ENCODE data around the gene SERP1.
"Not testable (repeated sequence)": the region's sequence is repeated elsewhere in the genome, so short reads cannot be mapped to it uniquely, and the experiment has no call there.

SERP1 gene

DNA sequence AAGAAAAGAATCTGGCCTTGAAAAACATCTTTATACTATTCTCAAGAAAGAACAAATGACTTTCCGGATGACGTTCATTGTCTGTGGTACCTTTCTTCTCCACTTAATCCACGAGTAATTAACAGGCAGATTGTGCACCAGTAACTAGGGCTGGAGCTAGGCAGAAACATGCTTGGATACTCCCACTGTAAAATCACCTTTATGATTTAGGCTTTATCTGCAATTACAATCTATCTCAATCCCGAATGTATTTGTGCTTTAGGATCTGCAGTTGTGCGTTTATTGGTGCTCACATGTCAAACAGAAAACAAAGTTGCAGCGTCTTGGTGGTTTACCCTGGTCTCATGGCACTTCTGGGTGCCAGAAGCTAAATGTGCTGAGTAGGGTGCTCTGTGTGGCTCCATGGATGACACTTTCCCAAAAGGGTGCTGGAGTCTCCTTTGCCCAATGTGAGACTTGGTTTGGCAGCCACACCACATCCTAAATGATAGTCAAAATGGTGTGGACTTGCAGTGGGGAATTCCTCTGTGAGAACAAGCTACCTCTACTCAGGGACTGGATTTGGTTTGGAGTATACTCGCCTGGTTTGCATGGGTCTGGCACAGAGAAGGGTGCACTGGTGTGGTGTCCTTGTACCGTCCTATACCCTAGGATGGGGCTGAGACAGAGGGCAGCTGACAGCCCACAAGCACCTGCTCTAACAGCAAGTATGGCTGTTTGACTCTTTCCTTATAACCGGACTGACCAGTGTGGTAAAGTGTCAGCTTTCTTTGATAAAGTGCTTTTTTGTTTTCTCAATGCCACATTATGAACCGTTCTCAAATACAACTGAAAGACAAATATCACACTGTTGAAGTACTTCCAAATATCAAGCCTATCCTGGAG, 7.7 kb downstream of the SERP1 start:
- DNase-seq (ENCODE audit: low read depth, low spot score) = no peak

DNA sequence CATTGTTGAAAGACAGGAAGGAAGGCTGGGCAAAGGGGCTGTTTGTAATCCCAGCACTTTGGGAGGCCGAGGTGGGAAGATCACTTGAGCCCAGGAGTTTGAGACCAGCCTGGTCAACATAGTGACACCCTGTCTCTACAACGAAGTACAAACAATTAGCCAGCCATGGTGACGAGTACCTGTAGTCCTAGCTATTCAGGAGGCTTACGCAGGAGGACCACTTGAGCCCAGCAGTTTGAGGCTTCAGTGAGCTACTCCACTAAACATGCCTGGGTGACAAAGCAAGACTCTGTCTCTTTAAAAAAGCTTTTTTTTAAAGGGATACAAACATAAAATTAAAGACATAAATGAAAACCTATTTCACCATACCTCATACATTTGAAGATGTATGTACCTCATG, 11.1 kb downstream of the SERP1 start:
- no peak for DNase-seq (ENCODE audit: low read depth, low spot score)

DNA sequence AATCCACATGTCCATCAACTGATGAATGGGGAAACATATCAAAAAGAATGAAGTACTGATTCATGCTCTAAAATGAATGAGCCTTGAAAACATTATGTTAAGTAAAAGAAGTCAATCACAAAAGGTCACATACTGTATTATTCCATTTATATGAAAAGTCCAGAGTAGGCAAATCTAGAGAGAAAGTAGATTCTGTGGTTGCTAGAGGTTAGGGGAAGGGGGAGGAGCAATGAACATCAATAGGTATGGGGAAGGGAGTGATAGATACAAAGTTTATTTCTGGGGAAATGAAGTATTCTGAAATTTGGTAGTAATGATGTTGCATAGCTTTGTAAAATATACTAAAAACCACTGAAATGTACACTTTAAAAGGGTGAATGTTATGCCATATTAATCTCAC, 14.5 kb downstream of the SERP1 start:
- DNase-seq (ENCODE audit: low read depth, low spot score) = no peak

DNA sequence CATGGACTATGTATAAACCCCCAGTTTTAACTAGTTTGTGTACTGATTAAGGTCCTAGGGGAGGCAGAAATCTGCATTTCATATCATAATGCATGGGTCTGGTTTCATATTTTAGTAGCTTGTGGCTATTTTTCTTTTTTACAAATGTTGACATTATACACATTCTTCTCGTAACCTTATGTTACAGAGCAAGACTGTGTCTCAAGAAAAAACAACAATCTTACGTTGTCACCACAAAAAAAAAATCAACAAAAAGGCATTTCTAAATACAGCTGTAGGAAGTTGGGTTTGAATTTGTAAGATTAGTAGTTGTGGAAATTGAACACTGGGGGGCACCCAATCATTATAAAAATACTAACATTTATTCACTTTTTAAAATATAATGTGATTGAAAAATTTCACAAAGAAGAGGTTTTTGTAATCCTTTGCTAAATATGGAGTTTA, 17.9 kb downstream of the SERP1 start:
- DNase-seq (ENCODE audit: low read depth, low spot score) = no peak

DNA sequence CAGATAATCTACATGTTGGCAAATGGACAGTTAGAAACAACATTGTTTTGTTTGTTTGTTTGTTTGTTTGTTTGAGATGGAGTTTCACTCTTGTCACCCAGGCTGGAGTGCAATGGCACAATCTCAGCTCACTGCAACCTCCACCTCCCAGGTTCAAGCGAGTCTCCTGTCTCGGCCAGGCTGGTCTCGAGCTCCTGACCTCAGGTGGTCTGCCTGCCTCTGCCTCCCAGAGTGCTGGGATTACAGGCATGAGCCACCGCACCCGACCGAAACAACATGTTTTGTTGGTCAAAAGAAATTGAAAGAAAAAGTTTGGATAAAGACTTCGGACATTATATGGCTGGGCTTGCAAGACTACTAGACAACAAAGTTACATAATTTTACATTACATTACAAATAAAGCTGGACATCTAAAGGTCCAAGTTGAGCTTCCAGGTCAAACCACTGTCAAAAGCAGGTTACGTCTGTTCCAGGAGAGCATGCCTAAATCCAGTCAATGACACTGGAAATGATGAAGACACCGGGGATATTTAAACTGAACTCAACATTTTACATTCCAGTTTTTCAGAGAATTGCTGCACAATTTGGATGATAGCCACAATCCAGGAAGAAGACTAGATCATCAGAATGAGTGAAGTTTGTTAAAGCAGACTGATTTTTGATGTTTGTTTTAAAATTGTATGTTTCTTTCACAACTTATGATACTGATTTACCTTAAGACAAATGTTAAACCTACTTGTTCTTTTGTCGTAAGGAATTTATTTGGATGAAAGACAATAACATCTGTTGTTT, 18.6 kb downstream of the SERP1 start:
- no peak for DNase-seq (ENCODE audit: low read depth, low spot score)

DNA sequence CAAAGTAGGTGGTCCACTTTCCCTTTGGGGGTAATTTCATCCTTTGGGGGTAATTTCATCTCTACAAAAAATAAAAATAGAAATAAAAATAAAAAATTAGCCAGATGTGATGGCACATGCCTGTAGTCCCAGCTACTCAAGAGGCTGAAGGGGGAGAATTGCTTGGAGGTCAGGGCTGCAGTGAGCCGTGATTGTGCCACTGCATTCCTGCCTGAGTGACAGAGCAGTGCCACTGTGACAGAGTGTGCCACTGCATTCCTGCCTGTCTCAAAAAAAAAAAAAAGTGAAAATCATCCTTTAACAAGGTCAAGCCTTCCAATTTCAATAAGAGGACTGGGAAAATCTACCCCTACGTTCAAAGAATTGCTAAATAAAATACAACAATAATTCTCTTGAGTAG, 22.8 kb downstream of the SERP1 start:
- no peak for DNase-seq (ENCODE audit: low read depth, low spot score)

DNA sequence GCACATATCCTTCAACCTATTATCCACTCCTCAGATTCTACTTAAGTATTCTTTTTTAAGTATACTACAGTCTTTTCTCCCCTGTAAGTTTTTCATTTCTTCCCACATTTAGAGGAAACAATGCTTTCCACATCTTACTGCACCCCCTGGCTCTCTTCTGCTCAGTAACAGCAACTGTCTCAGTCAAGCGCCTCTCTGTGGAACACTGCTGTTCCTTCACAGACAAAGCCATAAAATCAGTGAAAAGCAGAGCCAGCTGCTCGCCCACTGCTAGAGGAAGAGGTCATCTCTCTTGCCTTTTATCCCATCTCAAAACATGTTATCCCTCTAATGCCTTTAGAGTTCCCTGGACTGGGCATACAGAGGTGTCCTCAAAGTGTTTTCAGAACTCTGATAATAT, 24.8 kb downstream of the SERP1 start:
- DNase-seq (ENCODE audit: low read depth, low spot score) = no peak

DNA sequence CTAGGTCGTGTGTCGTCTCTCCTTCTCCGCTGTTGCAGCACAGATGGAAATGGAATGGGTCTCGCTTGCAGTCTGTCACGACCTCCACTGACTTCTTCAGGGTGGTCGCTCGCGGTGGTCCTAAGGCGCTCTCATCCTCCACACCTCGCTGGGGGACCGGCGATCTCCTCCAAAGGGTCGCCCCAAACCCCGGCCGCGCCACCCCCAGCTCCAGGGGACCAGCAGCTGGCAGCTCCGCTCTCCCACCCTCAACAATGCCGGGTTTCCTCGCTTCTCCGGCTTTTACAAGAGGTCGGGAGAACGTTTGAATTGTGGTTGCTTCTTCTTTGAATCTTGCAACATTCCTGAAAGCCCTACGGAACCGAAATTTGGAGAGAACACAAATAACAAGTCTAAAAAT, 25.9 kb downstream of the SERP1 start:
- no peak for DNase-seq (ENCODE audit: low read depth, low spot score)

DNA sequence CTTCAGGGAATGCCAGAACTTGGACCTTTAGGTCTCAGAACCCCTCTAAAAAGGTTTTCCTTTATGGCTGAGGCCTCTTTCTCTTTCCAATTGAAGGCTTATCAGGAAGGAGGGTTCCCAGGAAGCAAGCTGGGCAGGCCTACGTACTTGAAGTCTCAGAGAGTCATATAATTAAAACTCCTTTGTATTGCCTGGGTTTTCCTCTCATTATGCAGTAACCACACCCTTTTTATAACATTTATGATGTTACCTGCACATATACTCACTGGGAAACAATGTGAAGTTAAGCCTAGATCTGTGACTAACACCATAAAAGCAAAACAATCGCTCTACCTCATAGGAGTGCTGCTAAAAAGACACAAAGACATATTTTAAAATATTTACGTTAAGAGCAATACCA, 27.3 kb downstream of the SERP1 start:
- no peak for DNase-seq (ENCODE audit: low read depth, low spot score)

DNA sequence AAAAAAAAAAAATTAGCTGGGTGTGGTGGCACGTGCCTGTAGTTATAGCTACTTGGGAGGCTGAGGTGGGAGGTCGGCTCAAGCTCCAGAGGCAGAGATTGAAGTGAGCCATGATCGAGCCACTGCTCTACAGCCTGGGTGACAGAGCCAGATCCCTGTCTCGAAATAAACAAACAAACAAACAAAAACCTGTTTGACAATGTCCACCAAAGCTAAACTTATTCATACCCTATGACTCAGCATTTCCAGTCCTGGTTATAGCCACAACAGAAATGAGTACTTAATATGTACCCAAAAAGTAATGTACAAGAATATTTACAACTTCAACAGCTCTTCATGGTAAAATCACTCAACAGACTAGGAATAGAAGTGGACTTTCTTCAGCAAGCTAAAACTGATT, 31.1 kb downstream of the SERP1 start:
- DNase-seq (ENCODE audit: low read depth, low spot score) = no peak

DNA sequence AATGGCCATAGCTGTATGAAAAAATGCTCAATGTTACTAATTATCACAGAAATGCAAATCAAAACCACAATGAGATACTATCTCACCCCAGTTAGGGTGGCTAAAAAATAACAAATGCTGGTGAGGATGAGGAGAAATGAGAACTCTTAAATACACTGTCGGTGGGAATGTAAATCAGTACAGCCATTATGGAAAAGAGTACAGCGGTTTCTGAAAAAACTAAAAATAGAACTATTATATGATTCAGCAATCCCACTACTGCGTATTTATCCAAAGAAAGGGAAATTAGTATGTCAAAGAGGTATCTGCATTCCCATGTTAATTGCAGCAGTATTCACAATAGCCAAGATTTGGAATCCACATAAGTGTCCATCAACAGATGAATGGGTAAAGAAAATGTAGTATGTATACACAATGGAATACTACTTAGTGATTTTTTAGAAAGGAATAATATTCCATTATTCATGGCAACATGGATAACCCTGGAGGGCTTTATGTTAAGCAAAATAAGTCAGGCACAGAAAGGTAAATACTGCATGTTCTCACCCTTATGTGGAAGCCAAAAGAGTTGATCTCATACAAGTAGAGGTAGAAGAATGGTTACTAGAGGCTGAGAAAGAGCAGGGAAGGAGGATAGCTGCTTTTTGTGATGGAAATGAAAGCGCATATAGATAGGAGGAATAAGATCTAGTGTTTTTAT, 35.0 kb downstream of the SERP1 start:
- no peak for DNase-seq (ENCODE audit: low read depth, low spot score)

DNA sequence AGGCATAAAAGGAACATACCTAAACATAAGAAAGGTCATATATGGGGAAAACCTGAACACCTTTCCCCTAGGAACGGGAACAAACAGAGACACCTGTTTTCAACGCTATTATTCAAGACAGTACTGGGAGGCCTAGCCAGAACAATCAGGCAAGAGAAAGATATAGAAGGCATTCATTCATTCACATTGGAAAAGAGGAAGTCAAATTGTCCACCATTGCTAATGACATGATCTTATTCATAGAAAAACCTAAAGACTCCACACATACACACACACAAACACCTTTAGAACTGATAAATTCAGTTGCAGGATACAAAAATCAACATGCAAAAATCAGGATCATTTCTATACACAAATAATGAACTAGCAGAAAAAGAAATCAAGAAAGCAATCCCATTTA, 36.5 kb downstream of the SERP1 start:
- DNase-seq (ENCODE audit: low read depth, low spot score) = no peak

DNA sequence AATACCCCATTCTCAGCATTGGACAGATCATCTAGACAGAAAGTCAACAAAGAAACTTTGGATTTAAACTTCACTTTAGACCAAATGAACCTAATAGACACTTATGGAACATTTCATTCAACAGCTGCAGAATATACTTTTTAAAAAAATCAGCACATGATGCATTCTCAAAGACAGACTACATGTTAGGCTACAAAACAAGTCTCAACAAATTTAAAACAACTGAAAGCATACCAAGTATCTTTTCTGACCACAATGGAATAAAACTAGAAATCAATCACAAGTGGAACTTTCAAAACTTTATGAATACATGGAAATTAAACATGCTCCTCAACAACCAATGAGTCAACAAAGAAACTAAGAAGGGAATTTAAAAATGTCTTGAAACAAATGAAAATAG, 37.9 kb downstream of the SERP1 start:
- DNase-seq (ENCODE audit: low read depth, low spot score) = no peak

DNA sequence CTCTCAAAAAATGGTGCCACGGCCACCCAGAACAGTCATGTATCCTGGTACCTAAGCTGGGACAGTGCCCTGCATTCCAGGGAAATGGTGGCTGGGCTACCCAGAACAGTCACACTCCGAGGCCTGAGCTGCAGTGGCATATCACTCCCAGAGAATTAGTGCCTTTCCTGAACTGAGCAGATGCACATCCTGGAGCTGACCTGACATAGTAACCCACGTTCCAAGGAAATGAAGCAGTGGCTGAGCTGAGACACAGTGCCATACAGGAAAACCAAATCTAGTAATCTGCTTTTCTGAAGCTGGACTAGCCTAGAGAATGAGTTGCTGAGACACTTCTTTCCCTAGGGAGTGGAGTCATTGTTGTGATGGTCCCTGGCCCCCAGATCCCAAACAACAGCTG, 41.8 kb downstream of the SERP1 start:
- no peak for DNase-seq (ENCODE audit: low read depth, low spot score)

DNA sequence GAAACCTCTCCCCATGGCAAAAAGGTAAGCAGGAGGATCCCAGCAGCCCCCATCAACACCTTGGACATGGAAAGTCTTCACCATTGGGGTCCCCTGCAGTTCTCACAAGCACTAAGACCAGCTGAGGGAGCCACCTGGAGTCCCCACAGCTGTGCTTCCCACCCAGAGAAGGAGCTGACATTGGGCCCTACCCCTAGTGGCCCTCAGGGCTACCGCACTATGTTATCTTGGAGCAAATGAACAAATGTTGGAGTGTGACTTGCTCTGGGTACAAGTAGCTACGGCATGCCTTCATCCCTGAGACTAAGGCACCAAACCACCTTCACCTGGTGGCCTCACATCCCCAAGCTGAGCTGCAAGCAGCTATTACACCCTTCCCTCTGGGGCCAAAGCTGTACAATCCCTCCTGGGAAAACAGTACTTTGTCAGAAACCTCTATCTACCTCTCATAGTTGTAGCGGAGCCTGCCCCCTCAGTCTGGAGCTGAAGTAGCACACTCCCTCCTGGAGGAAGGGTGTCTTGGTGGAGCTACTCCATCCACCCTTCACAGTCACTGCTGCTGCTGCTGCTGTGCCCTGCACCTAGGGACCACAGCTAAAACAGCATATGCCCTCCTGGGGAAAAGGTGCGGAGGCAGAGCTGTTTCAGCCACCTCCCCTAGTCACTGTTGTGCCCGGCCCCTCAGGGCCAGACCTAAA, 42.7 kb downstream of the SERP1 start:
- no peak for DNase-seq (ENCODE audit: low read depth, low spot score)

DNA sequence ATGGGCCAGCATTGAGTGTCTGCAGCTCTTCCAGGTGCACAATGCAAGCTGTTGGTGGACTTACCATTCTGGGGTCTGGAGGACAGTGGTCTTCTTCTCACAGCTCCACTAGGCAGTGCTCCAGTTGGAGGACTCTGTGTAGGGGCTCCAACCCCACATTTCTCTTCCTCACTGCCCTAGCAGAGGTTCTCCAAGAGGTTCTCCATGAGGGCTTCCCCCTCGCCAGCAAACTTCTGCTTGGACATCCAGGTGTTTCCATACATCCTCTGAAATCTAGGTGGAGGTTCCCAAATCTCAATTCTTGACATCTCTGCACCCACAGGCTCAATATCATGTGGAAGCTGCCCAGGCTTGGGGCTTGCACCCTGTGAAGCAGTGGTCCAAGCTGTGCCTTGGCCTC, 45.3 kb downstream of the SERP1 start:
- DNase-seq (ENCODE audit: low read depth, low spot score) = not testable (repeated sequence)

DNA sequence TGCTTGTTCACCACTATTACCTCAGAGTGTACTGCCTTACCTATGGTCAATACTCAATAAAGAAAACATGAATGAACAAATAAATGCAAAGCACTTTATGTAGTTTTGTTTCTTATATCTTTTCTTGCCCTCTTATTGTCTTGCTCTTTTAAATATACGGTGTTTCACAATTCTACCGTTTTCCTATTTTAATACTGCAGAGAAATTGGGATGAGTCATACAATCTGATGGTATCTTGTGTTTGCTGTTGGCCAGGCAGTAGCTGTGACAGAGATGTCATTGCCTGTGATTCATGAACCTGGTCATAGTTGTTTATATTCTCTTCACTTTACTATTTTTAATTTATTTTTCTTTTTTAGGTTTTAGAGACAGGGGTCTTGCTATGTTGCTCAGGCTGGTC, 48.3 kb downstream of the SERP1 start:
- DNase-seq (ENCODE audit: low read depth, low spot score) = no peak

DNA sequence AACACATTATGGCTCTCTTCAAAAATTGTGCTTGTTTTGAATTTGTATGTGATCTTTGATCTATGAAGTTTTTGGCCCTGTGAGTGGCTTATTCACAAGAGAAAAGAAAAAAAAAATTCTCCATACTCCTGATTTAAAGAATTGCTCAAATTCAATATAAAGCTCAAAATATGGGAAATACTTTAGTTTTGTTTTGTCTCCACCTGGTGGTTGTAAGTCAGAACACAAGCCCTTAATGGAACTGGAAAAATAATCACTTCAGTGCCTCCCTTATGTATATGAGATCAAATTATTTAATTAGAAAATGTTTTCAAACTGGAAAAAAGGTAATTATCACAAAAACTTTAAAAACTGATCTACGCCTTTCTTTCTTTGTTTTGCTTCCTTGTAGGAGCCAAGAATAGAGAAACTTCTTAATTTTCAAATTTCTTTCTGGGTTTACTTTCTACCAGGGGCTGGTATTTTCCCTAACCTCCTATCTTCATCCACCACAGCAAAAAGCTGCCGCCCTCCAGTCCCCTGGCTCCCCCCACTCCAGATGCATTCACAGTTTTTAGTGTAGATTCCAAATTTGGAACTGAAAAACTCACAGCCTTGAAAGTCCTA, 50.6 kb downstream of the SERP1 start:
- DNase-seq (ENCODE audit: low read depth, low spot score) = no peak

DNA sequence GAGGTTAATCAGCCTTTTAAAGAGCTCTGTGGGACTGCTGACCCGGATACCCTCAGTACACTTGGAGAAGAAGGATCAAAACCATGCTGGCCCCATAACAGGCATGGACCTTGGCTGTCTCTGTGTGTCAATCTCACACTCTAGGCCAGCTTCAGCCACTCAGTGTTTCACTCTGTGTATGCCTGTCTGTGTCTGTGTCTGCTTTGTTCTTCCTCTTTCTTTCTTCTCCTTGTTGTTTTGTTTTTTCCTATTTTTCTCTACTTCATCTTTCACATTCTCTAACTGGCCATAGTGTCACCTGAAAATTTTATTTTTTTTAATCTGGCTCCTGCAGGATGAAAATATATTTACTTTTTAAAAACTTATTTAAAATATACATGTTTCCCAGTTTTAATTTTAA, 51.1 kb downstream of the SERP1 start:
- no peak for DNase-seq (ENCODE audit: low read depth, low spot score)

DNA sequence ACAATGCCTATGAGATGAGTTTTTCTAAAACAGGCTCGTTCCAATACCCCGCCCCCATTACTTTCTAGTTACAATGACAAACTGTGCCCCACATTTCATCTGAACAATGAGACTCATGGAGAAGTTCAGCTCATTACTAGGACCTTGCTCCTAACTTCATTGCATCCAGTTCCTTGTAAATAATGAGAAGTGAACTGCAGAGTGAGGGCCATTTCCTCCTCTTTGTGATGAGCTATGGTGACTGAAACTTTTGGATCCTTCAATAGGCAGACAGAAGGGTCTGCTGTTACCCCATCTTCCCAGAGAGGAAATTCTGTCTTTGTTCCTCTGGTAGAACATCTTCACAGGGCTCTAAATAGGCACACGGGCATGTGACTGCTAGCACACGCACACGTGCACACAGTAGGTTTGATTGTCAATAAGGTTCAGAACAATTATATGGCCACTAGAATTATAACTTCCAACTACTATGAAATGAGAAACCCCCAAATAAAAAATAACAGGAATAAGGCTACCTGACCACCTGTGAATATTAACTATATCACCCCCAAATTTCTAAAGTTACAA, 51.8 kb downstream of the SERP1 start:
- no peak for DNase-seq (ENCODE audit: low read depth, low spot score)

Data from activated CD4-positive, CD25-positive, alpha-beta regulatory T cell treated with anti-CD3 and anti-CD28 coated beads, Interleukin-2, amount 50 U/mL, for 16 hours (primary cell).